HG03280 (cell line): ENCODE results near the gene CCDC9B.

Source experiments
- ATAC-seq: cut with Tn5 transposase; IDR thresholded peaks from one replicate; pipeline ENCODE4 v1.9.1; 2021; ENCODE audit warnings: mild to moderate bottlenecking, moderate library complexity; ENCODE audit not compliant: unreplicated experiment

Gene CCDC9B

GRCh38 chr15:40310993-40311392 lies 29.7 kb downstream of the CCDC9B start:
- no peak for ATAC-seq

- ATAC-seq, result no peak
Observed at GRCh38 chr15:40310001-40310959, 30.5 kb downstream of the CCDC9B start.

- ATAC-seq, result no peak
Observed at GRCh38 chr15:40309344-40309862, 31.3 kb downstream of the CCDC9B start.

GRCh38 chr15:40307421-40308211 lies 33.1 kb downstream of the CCDC9B start, which contains the start of gene PLCB2:
Gene PLCB2 (minus strand): TSS chr15:40307935. CDS start chr15:40307672, 263 bp downstream.
- peak; percentile 49 for ATAC-seq

- ATAC-seq, result no peak
Observed at GRCh38 chr15:40306908-40307307, 33.8 kb downstream of the CCDC9B start.

- ATAC-seq, result no peak
Observed at GRCh38 chr15:40306371-40306770, 34.4 kb downstream of the CCDC9B start.

GRCh38 chr15:40305281-40305680 lies 35.5 kb downstream of the CCDC9B start:
- no peak for ATAC-seq

- ATAC-seq, result no peak
Observed at GRCh38 chr15:40303576-40303975, 37.2 kb downstream of the CCDC9B start.

GRCh38 chr15:40302981-40303380 lies 37.8 kb downstream of the CCDC9B start:
- ATAC-seq, result no peak

GRCh38 chr15:40302288-40302886 lies 38.4 kb downstream of the CCDC9B start:
- ATAC-seq, result no peak

- ATAC-seq, result no peak
Observed at GRCh38 chr15:40301467-40302179, 39.1 kb downstream of the CCDC9B start.

- no peak for ATAC-seq
Observed at GRCh38 chr15:40300771-40301170, 40.0 kb downstream of the CCDC9B start.

- no peak for ATAC-seq
Observed at GRCh38 chr15:40300367-40300766, 40.4 kb downstream of the CCDC9B start.

GRCh38 chr15:40298216-40298935 lies 42.4 kb downstream of the CCDC9B start:
- ATAC-seq, result no peak

GRCh38 chr15:40297356-40297755 lies 43.4 kb downstream of the CCDC9B start:
- ATAC-seq, result no peak

- no peak for ATAC-seq
Observed at GRCh38 chr15:40296561-40297230, 44.0 kb downstream of the CCDC9B start.

GRCh38 chr15:40295877-40296560 lies 44.7 kb downstream of the CCDC9B start:
- no peak for ATAC-seq

GRCh38 chr15:40295297-40295696 lies 45.4 kb downstream of the CCDC9B start:
- no peak for ATAC-seq
